ENCODE measurements around the gene TTC38.

Gene TTC38

DNA sequence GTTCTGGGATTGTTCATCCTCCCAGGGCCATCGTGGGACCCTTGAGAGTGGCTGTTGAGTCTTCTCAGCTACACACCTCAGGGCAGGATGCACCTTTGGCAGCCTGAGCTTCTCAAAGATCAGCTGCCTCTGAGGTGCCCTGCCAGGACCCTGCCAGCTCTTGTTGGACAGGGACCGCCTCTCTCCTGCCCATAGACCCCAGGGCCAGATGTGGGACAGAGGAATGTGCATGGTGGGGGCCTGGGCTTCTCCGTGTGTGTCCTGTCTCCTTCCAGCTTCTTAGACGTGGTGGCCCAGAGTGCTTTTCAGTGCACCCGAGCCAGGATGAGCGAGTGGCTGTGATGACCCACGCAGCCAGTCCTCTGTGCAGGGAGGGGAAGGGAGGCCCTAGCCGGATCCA, 61.8 kb downstream of the TTC38 start:
- no peak overlapping the region for H3K27ac Mint-ChIP-seq
- no peaks in the 10 kb centered on the region for H3K9me3 Mint-ChIP-seq
- no peaks in the 10 kb centered on the region for H3K27me3 Mint-ChIP-seq
- H3K4me1 Mint-ChIP-seq = peaks cover 0 to 3% of the 10 kb centered on the region in 2 donors
- H3K4me3 Mint-ChIP-seq = no peak overlapping the region
- DNase-seq (no peak), ATAC-seq (replicated peaks) (no peak)
- no peaks in the 10 kb centered on the region for H3K36me3 Mint-ChIP-seq

DNA sequence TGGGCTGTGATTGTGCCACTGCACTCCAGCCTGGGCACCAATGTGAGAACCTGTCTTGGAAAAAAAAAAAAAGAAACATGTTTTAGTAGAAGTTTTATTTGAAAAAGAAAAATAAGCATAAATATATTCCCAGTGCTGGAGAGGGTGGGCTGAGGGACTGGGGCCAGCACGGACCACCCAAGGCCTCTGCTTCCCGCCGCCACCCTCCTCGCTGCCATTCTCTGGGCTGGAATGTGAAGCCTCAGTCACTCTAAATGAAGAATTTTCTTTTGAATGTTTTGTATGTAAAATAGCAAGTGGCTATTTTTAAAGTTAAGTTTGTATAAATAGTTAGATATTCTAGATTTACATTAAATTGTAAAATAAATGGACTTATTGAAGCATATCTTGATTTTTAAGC, 62.6 kb downstream of the TTC38 start:
- H3K27me3 Mint-ChIP-seq = no peaks in the 10 kb centered on the region
- H3K9me3 Mint-ChIP-seq = no peaks in the 10 kb centered on the region
- H3K4me3 Mint-ChIP-seq = no peak overlapping the region
- no peak for DNase-seq
- H3K36me3 Mint-ChIP-seq = no peaks in the 10 kb centered on the region
- no peak overlapping the region for H3K27ac Mint-ChIP-seq
- no peak for ATAC-seq (replicated peaks)
- peaks cover 2 to 11% of the 10 kb centered on the region in 2 donors for H3K4me1 Mint-ChIP-seq

DNA sequence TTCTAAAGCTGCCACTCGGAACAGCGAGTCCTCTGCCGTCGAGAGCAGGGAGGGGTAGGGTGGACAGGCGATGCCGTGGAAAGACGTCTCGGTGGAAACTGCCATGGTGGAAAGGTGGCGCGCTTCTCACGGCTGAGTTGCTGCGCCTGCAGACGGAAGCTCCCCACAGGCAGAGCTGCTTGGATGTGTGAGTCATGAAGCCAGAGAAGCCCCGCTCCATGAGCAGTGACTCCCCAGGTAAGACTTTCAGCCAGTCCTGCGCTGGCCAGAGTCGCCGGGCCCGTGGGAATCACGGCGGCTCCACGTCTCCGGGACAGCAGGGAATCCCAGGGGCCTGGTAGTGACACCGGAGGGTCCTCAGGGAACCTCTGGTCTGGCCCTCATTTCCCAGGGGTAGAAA, 63.7 kb downstream of the TTC38 start:
- ATAC-seq (replicated peaks) (no peak), DNase-seq (no peak)
- no peaks in the 10 kb centered on the region for H3K27me3 Mint-ChIP-seq
- H3K4me1 Mint-ChIP-seq = peaks cover 3 to 14% of the 10 kb centered on the region in 2 donors
- peaks cover under 1 to 5% of the 10 kb centered on the region in 2 donors for H3K36me3 Mint-ChIP-seq
- no peak overlapping the region for H3K4me3 Mint-ChIP-seq
- H3K27ac Mint-ChIP-seq = no peak overlapping the region
- H3K9me3 Mint-ChIP-seq = no peaks in the 10 kb centered on the region

DNA sequence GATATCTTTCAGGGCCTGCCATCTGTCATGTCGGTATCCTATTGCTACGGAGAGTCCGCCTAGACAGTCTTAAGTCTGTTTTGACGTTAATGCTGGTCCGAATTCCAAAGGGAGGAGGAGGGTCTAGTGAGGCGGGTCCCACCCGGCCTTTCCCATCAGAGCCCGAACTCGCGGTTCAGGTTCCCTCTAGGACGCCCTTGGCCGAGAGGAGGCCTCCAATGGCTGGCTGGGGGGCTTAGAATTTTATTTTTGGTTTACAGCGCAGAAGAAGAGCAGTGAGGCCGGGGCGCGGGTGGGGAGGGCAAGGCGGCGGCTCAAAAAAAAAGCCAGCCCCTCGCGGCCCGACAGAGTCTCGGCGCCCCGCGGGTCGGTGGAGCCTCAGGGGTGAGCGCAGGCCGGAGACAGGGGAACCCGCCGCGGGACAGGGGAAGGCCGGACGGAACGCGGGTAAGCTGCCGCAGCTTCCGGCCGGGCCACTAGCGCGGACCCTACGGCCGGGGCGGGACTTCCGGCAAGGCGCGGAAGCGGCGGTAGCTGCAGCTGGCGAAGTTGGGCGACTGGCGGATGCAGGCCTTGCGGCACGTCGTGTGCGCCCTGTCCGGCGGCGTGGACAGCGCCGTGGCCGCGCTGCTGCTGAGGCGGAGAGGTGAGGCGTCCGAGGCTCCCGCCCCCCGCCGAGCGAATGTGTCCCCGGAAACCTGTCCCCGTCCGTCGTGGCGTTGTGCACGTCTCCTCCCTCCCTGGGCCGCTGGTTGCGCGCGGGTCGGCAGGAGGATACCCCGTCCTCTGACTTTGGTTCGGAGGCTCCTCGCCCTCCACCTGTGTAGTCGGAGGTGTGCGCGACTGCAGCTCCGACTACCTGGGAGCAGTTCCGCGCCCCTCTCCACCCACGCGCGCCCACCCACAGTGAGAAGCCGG, 67.7 kb downstream of the TTC38 start, which contains the start of gene TRMU:
TRMU (plus strand) TSS at position 514 of the 918 bp plus-strand sequence; CDS start at position 565, 51 bp downstream.
- Mint-ChIP-seq H3K27me3 (no peaks in the 10 kb centered on the region), H3K4me3 (peak within 1 kb of the TSS; percentile 89 to 93), H3K4me1 (peaks cover 24 to 38% of the 10 kb centered on the region in 2 donors), H3K9me3 (no peaks in the 10 kb centered on the region), H3K36me3 (peaks cover 29% of the 10 kb centered on the region in 2 donors), H3K27ac (peak within 1 kb of the TSS; percentile 97)
- DNase-seq = peak; percentile 79
- peak; percentile 94 to 95 for ATAC-seq (replicated peaks)

DNA sequence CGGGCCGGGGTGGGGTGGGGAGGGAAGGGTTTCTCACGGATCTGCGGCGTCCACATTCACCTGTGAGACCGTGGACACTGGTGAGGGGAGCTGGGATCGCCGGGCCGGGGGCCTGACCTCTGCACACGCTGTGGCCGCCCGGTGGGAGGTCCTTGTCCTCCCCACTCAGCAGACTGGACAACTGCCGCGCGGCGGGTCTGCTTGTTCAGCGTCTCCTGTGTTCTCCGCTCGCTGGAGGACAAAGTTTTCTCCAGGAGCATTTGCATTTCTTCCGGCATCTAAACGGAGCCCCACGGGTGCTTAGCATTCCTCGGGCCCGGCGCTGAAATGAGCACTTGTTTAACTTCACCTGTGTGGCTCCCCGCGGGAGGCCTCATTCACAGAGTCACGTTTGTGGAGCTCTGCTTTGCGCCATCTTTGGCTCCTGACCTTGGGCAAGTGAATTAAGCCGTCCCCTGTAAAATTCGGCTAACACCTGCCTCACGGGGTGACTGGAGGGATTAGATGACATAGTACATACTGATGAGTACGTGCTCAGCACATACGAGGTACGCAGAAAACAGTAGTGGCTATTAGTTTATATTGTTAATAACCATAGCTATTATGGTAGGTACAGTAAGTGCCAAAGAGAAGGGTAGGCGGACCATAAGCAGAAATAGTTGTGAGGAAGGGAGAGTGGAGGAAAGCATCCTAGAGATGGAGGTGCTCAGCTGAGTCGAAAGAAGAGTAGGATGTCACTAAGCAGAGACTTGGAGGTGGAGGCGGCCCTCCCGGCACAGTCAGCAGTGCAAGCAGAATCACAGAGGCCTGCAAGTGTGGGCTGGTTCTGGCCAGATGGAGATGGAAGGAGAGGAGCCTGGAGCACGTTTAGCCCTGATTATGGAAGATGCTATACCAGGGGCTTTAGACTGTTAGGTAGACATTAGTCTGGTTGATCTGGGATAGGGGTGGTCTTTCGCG, 68.6 kb downstream of the TTC38 start:
- H3K9me3 Mint-ChIP-seq = no peaks in the 10 kb centered on the region
- peaks cover 29 to 33% of the 10 kb centered on the region in 2 donors for H3K36me3 Mint-ChIP-seq
- ATAC-seq (replicated peaks) = peak; percentile 12 to 14
- H3K4me3 Mint-ChIP-seq = peak overlapping the region; percentile 89 to 93
- no peaks in the 10 kb centered on the region for H3K27me3 Mint-ChIP-seq
- no peak for DNase-seq
- H3K27ac Mint-ChIP-seq = peak overlapping the region; percentile 92
- peaks cover 24 to 38% of the 10 kb centered on the region in 2 donors for H3K4me1 Mint-ChIP-seq

DNA sequence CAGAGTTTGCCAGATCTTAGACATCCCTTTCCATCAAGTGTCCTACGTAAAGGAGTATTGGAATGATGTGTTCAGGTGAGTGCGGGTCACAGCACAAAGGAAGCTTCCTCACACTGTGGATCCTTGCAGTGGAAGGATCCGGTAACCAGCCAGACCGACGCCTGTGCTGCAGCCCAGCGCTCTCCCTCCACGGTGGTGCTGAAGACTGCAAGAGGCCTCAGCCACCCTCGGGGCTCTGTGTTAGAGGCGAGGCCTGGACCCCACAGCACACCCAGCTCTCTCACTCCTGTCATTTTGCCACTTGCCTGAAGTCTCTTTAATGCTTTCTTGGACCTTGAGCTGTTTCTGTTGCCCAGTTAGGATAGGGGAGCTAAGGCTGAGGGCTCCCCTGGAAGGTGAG, 70.1 kb downstream of the TTC38 start:
- no peaks in the 10 kb centered on the region for H3K27me3 Mint-ChIP-seq
- ATAC-seq (replicated peaks) (no peak), DNase-seq (no peak)
- H3K36me3 Mint-ChIP-seq = peaks cover 39 to 42% of the 10 kb centered on the region in 2 donors
- H3K27ac Mint-ChIP-seq = no peak overlapping the region
- no peak overlapping the region for H3K4me3 Mint-ChIP-seq
- peaks cover 24 to 47% of the 10 kb centered on the region in 2 donors for H3K4me1 Mint-ChIP-seq
- H3K9me3 Mint-ChIP-seq = no peaks in the 10 kb centered on the region

DNA sequence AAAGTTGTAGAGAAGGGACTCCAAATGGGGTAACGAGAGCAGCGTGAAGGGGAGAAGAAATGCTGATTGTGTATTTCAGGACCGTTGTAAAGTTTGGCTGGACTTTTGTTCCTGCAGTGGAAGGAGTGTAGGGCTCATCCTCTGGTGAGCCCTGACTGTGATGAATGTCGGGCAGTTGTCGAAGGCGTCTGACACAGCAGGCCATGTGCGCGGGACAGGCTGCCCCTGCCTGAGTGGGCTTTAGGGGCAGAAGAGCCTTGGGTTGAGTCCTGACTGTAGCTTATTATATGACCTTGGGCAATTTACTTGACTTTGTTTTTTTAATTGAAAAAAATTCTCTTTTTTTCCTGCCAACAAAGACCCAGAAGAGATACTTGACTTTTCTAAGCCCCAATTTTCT, 70.8 kb downstream of the TTC38 start:
- H3K27ac Mint-ChIP-seq = no peak overlapping the region

DNA sequence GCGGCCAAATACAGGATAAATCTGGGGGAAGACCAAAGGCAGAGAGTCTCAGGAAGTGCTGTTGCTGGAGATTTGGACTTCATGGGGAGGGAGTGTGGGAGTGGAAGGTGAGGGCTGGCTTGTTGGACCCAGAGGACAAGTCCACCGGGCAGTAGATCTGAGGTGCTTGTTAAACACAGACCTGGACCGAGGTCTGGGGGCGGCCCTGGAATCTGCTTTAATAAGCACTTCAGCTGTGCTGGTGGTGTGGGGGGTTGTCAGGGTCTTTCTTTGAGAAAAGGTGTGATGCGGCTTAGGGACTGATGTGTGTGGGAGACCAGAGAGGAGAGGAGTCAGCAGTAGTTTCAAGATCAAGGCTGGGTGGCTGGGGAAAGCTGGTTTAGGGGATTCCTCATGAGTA, 72.1 kb downstream of the TTC38 start:
- Mint-ChIP-seq H3K4me3 (no peak overlapping the region), H3K36me3 (peaks cover 50 to 55% of the 10 kb centered on the region in 2 donors), H3K9me3 (no peaks in the 10 kb centered on the region), H3K27ac (no peak overlapping the region), H3K27me3 (no peaks in the 10 kb centered on the region), H3K4me1 (peaks cover 24 to 40% of the 10 kb centered on the region in 2 donors)
- no peak for DNase-seq
- ATAC-seq (replicated peaks) = no peak

More for the DNA sequence above, 70.8 kb downstream of the TTC38 start:
- Mint-ChIP-seq H3K9me3 (no peaks in the 10 kb centered on the region), H3K4me1 (peaks cover 24 to 47% of the 10 kb centered on the region in 2 donors), H3K27me3 (no peaks in the 10 kb centered on the region), H3K4me3 (no peak overlapping the region), H3K36me3 (peaks cover 42 to 44% of the 10 kb centered on the region in 2 donors)
- no peak for ATAC-seq (replicated peaks)
- no peak for DNase-seq

DNA sequence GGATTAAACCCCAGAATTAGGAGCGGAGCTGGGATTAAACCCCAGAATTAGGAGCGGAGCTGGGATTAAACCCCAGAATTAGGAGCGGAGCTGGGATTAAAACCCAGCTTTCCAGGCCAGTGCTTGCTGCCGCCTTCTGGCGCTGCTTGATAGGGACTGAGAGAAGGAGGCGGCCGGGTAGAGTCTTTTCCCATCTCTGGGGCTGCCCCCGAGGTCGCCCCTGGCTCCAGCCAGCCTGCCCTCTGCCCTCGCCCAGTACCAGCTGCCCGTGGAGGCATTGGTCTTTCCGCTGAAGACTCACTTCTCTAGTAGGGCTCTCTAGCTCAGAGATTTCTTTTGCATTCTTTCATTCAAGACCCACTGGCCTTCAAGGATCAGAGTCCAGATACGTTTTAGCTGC, 72.9 kb downstream of the TTC38 start:
- ATAC-seq (replicated peaks) (no peak), DNase-seq (no peak)
- H3K27me3 Mint-ChIP-seq = no peaks in the 10 kb centered on the region
- H3K9me3 Mint-ChIP-seq = no peaks in the 10 kb centered on the region
- H3K4me1 Mint-ChIP-seq = peaks cover 22 to 35% of the 10 kb centered on the region in 2 donors
- no peak overlapping the region for H3K4me3 Mint-ChIP-seq
- H3K36me3 Mint-ChIP-seq = peaks cover 52 to 59% of the 10 kb centered on the region in 2 donors
- H3K27ac Mint-ChIP-seq = no peak overlapping the region

Measured in stimulated activated naive B cell treated with anti-CD40 and anti-IgM and Interleukin-4, amounts not matched to agents 10 μg/mL and 1 μg/mL and 100 μg/mL, for 72 hours (primary cell).